Fibroblast of skin of left quadriceps (primary cell): ENCODE results near the gene HLA-G.
A peak's percentile ranks its signal among the peaks of the same experiment; 100 is the strongest.

Experiments
- DNase-seq, 2 experiments: peaks; one replicate each; pipeline ENCODE4 v3.0.0-alpha.2; 2013; ENCODE audit warnings: low read depth in 2 of 2

Gene HLA-G

GRCh38 chr6:29816030-29816429 lies 11.6 kb upstream of the HLA-G start:
- no peak for DNase-seq

DNA sequence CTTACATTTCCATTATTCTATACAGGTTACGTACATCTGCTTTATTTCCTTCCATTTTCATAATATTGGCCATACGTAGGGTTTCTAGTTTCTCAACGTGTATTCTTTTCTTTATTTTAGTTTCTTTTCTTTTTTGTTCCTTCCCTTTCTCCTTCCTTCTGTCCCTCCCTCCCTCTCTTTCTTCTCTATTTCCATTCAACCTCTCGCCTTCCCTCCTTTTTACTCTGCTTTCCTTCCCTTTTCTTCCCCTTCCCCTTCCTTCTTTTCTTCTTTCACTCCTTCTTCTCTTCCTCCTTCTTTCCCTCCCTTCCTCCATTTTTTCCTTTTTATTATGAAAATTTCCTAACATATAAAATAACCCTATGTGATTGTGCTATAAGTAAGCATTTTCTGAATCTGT lies 8.7 kb upstream of the HLA-G start:
- DNase-seq, result no peak

- no peak for DNase-seq
Observed at GRCh38 chr6:29824144-29824543, 3.5 kb upstream of the HLA-G start.

DNA sequence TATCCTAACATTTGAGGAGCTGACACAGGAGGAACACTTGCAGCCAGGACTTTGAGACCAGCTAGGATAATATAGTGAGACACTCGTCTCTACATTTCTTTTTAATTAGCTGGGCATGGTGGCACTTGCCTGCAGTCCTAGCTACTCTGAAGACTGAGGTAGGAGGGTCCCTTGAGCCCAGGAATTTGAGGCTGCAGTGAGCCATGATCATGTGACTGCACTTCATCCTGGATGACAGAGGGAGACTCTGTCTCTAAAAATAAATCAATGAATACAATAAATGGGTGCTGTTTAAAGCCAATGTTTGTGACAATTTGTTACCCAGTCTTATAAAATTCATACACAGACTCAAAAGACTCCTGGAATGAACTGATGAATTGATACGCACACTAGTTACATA lies 1.8 kb upstream of the HLA-G start:
- no peak for DNase-seq

DNA sequence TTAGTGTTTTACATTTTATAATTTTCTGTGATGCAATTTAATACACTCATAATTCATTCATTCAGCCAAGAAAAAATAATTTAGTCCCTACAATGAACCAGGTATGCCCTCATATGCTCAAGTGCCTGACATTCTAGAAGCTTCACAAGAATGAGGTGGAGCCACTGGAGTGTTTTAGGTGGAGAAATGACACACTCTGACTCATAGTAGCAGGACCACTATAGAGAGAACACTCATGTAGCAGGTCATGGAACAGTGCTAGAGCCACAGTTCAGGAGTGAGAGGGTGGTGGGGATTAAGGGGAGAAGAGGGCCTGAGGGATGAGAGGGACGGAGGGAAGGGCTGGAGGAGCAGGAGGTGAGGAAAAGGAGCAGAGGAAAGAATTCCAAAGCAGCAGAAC lies 1.4 kb upstream of the HLA-G start:
- no peak for DNase-seq

GRCh38 chr6:29828471-29828797 lies 809 bp downstream of the HLA-G start:
- no peak for DNase-seq

DNA sequence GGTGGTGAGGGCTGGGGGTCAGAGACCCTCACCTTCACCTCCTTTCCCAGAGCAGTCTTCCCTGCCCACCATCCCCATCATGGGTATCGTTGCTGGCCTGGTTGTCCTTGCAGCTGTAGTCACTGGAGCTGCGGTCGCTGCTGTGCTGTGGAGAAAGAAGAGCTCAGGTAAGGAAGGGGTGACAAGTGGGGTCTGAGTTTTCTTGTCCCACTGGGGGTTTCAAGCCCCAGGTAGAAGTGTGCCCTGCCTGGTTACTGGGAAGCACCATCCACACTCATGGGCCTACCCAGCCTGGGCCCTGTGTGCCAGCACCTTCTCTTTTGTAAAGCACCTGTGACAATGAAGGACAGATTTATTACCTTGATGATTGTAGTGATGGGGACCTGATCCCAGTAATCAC lies 2.1 kb downstream of the HLA-G start:
- no peak for DNase-seq

- no peak for DNase-seq
Observed at GRCh38 chr6:29830409-29830808, 2.8 kb downstream of the HLA-G start.

DNA sequence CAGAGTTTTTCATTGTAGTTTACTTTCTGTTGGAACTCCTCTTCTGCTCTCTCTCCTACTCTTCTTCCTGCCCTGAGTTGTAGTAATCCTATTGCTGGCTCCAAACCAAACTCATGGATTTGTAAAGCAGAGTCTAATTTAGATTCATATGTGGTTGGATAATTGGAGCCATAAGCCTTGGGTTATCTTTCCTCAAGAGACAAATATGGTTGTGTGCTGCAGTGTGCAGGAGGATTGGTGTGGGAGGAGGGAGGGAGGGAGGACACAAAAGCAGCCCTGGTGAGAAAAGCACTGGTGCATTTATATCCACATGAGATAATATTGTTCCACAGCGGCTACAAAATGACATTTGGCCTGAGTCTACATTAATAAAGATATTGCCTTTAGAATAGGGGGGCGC lies 4.2 kb downstream of the HLA-G start:
- no peak for DNase-seq

- no peak for DNase-seq
Observed at GRCh38 chr6:29834564-29835436, 7.2 kb downstream of the HLA-G start.

DNA sequence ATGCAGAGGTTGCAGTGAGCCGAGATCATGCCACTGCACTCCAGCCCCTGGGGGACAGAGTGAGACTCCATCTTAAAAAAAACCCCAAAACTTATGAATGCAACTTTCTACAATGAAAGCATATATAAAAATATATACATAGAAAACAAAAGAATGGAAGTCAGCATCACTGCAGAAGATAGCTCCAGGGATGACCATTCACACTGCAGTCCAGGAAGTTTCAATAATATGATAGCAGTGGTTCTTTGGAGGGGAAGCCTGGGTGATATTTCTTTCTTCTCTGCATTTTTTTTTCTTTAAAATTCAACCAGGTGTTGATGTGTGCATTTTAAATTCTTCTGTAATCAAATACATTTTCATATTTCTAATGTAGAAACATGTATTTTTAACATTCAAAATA lies 12.3 kb downstream of the HLA-G start:
- DNase-seq, result no peak

DNA sequence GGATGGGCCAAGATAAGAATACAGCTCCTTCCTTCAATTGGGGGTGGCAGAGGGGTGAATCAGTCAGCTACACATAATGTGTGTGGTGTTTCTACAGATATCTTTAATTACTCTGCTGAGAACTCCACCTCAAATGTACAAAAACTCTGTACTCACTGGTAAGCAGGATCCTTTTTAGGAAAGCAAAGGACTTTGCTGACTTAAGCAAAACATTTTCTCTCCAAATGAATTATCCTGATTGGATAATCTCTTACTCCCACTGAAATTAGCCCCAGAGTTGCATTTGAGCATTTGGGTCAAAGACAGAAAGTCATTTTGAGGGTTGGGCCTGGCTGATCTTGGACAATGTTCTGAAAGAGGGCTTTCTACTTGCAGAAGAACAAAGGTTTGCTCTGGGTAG lies 13.4 kb downstream of the HLA-G start:
- DNase-seq, result no peak

DNA sequence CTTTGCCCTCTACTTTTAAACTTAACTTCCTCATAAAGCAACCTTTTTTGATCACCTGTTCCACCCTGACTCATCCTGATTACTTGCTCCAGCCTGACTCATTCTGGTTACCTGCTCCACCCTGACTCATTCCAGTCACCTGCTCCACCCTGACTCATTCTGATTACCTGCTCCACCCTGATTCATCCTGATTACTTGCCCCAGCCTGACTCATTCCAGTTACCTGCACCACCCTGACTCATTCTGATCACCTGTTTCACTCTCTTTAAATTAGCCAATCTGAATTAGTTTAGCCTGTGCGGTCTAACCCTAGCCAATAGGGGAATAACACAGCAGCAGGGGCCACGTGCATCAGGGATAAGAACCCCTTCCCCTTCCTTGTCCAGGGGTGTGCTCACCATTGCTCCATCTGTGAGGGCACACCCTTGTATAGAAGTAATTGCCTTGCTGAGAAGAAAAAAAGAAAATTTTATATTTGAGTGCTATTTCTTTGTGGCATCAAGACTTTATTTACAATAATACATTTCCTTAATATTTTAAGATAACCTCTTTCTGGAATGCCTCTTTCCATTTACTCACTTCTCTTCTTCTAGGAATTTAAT lies 17.9 kb downstream of the HLA-G start:
- no peak for DNase-seq

DNA sequence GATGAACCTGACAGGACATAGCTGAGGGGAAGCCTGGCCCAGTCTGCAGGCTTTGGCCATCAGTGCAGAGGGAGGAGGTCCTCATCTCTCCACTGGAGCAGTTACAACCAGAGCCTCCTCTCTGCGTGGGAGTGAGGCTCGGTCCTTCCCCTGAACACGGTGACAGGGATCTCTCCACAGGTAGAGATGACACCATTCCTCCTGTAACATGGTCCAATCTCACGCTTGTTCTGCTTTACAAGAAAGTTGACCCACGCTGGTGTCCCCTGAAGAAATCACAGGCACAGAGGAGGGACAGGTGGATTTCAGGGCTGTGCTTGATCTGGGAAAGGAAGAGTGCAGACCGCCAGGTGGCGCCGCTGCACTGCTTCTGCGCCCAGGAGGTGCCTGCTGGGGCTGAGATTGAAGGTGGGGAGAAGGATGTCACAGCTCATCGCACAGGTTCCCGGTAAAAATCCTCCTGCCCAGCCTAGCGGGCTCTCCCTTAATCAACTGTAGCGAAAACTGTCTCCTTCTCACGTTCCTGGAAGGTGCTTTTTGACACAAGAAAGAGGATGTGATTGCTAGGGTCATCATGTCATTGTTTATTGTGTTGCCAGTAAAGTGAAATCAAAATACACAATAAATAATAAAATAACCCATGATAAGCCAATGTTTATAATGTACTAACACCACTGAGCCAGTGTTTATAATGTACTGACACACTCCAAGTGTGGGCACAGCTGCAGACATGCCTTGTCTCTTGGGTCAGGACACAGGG lies 20.4 kb downstream of the HLA-G start:
- DNase-seq, result peak; percentile 6 to 17

DNA sequence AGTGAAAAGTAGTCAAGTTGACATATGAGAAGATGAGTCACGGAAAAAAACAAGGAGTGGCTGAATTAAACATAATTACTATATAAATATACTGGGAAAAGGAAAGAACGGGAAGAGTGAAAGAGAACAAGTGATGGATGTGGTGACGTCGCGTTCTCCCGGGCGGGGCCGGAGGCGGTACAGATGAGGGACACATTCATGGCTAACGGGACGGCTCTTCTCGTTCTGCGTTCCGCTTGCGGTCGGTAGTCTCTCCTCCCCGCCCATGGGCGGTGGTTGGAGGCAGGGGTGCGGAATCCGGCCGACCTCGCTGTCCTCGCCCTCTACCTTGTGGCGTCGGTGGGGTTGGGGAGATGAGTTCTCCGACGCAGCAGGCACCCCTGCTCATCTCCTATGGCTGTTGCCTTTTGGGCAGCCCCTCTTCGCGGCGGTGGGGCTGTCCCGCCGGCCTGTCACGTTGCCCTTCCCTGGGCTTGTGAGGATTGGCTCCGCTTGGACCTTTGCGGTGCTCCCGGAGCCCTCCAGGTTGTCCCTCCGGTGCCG lies 22.5 kb downstream of the HLA-G start:
- no peak for DNase-seq

DNA sequence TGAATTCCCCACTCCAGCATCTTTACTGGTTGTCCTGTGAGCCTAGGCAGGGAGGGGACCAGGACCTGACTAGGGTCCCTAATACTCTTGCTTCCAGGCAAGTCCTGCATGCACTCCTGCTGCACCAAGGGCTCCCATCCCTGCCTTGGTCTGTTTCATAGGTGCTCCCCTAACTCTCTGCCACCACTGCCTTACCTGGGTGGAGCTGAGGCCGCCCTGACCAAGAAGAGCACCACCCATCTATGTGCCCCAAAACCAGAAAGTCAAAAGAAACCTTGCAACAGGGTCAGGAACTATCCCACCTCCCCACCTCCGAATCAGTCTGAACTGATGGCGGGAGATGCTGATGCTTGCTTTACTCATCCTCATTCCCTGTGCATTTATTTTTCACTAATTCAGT lies 23.6 kb downstream of the HLA-G start:
- DNase-seq, result no peak

- DNase-seq, result no peak
Observed at GRCh38 chr6:29853245-29853644, 25.6 kb downstream of the HLA-G start.

- DNase-seq, result no peak
Observed at GRCh38 chr6:29858006-29858405, 30.4 kb downstream of the HLA-G start.

DNA sequence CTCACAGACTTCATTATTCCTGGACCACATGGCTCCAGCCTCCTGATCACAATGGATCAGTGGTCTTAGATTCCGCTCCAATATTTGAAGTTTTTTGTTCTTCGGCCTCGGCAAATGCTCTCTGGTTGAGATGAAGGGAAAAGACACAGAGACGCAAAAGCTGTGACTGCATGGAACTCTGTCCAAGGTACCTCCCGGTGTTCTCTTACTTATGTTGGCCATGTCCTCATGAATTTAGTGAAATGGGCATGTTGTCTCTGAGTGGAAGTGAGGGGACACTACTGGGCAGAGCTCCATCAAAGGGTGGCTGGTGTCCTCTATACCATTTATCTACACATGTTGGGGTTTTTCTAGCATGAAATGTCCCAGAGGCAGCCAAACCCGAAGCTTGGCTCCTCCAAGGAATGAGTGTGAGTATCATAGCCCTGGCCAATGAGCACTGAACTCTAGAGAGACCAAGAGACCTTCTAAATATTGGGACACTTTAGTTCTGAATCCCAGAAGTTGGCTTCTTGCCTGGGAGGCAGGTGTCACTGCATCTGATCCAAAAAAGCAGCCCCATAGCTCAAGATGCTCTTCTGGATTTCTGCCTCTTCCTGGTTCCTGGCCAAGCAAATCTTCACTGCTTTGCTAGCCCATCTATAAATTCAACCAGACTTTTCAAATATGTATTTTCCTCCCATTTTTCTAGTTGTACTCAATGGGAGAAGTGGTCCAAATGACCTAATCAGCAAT lies 34.1 kb downstream of the HLA-G start:
- DNase-seq, result no peak

DNA sequence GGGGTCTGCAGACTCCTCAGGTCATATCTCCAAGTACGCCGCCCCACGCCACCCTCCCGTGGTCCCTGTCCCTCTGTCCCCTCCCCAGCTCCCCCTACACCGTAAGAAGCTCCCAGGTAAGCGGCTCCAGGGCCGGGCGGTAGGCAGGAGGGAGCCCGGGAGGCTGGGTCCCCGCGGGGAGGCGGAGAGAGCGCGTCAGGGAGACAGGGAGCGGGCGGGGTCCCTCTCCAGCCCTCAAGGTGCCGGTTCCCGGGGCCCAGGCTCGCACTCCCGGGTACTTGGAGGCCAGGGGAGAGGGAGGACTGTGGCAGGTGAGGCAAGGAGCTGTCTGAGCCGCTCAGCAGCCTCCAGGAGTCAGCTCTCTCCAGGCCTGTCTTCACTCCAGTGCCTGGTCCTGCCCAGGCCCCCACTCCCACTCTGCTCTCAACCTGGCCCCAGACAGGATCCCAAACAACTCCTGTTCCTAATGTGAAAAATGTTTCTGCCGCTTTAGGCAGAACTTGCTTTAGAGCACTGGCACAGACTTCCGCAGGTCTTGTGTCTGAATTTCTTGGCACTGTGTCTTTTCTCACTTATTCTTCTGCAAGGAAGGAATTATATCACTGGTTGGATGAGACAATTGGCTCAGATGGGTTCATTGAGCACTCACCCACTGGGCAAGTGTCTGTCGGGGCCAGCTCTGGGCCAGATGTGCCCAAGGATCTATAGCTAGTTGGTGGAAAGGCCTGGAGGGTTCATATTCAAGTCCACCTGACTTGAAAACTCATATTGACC lies 36.6 kb downstream of the HLA-G start:
- DNase-seq, result no peak

DNA sequence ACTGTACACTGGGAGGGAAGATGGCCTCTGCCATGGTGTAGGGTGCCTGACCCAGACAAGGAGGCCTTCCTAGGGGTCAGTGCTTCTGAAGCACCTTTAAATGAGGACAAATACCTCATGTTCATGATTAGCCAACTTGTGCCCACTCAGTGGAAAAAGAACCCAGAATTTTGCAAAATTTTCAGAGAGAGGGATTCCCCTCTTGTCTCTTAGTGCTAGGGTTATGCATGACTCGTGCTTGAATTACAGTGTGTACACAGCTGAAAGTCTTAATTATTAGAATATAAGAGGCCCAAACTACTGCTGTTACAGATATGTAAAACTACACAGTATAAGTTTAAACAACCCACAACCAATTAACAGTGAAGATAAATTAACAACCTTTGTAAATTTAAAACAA lies 38.0 kb downstream of the HLA-G start:
- DNase-seq, result no peak
